Caco-2 (cell line): ENCODE data around the gene PPP1R10. TPM values are rescaled to one million over a fixed set of nuclear protein-coding genes. Genes with fewer than 3 reads are reported as not detected.

Source experiments
- BruUV-seq: library from RNA; stranded (reverse); fragments of 400-500 nt; replicated peaks from 2 replicates; lab custom pipeline; 2021; lab: Mats Ljungman, UMichigan
- CTCF ChIA-PET: fragments of 300-600 bp; sonication (Branson Sonifier 250); formaldehyde crosslinking; loops from one replicate; lab custom pipeline; 2022; ENCODE audit warnings: antibody characterized with exemption; lab: Charles Lee
- POLR2A ChIA-PET: fragments of 300-600 bp; sonication (Branson Sonifier 250); formaldehyde crosslinking; loops from one replicate; lab custom pipeline; 2022; ENCODE audit warnings: antibody characterized with exemption; lab: Charles Lee
- DNase-seq, 2 experiments: peaks; one replicate each; pipeline versions ENCODE4 v3.0.0 to v3.0.0-alpha.2; 2020 to 2022
- H3K27me3 ChIP-seq: replicated peaks from 2 replicates; pipeline ENCODE4 v1.6.0; 2011; ENCODE audit warnings: low read length; ENCODE audit not compliant: control insufficient read depth, insufficient read depth
- H3K36me3 ChIP-seq: 2 replicates; pipeline ENCODE4 v1.5.1; 2011; ENCODE audit warnings: low read length; ENCODE audit not compliant: control insufficient read depth, insufficient read depth
- H3K4me1 ChIP-seq: fragments of 250-450 bp; sonication (Bioruptor Pico); 2 replicates; pipeline ENCODE4 v1.5.1; 2020; ENCODE audit warnings: mild to moderate bottlenecking
- H3K4me3 ChIP-seq: 2 replicates; pipeline ENCODE4 v1.5.1; 2011; ENCODE audit warnings: low read depth, mild to moderate bottlenecking, control low read depth, low read length
- H3K9me3 ChIP-seq: fragments of 250-450 bp; sonication (Bioruptor Pico); 2 replicates; pipeline ENCODE4 v1.5.1; 2020; ENCODE audit warnings: mild to moderate bottlenecking, moderate library complexity
- H3K27ac Mint-ChIP-seq: one replicate; pipeline ENCODE4 v1.8.0; 2022; ENCODE audit warnings: mixed read lengths; ENCODE audit not compliant: unreplicated experiment
- H3K27me3 Mint-ChIP-seq: one replicate; pipeline ENCODE4 v1.8.0; 2022; ENCODE audit warnings: mixed read lengths; ENCODE audit not compliant: insufficient read depth, unreplicated experiment
- H3K36me3 Mint-ChIP-seq: one replicate; pipeline ENCODE4 v1.8.0; 2022; ENCODE audit warnings: mild to moderate bottlenecking, mixed read lengths; ENCODE audit not compliant: insufficient read depth, unreplicated experiment
- H3K4me1 Mint-ChIP-seq: one replicate; pipeline ENCODE4 v1.8.0; 2022; ENCODE audit warnings: low read depth, mixed read lengths; ENCODE audit not compliant: unreplicated experiment
- H3K4me3 Mint-ChIP-seq: one replicate; pipeline ENCODE4 v1.8.0; 2022; ENCODE audit warnings: mild to moderate bottlenecking, moderate library complexity, mixed read lengths; ENCODE audit not compliant: unreplicated experiment
- H3K9me3 Mint-ChIP-seq: one replicate; pipeline ENCODE4 v1.8.0; 2022; ENCODE audit warnings: mixed read lengths; ENCODE audit not compliant: unreplicated experiment
- intact Hi-C: fragments of 100-400 bp; cut with micrococcal nuclease; formaldehyde crosslinking; loops from one replicate; pipeline ENCODE4 v1.10.0; 2022; ENCODE audit not compliant: unreplicated experiment
- total RNA-seq: library from RNA; stranded (reverse); gene quantifications from 2 replicates; pipeline ENCODE4 v1.2.3, GENCODE V29; 2022
- TF ChIP-seq, protein P1 (sequence below), 2 experiments: fragments of 200-600 bp in 1 of 2; IDR thresholded peaks; 1 replicate in 1 of 2; 2 replicates in 1 of 2; pipeline versions ENCODE4 v1.5.1 to v1.8.0; 2011 to 2022; ENCODE audit warnings: antibody characterized with exemption in 1 of 2, control low read depth in 1 of 2, inconsistent platforms in 1 of 2, low read depth in 1 of 2, low read length in 1 of 2, mild to moderate bottlenecking in 1 of 2, moderate library complexity in 1 of 2; ENCODE audit not compliant: insufficient read depth in 1 of 2, severe bottlenecking in 1 of 2, unreplicated experiment in 1 of 2

PPP1R10 gene
- total RNA-seq, 1 experiment from 2014 or later, result 91.3 TPM

DNA sequence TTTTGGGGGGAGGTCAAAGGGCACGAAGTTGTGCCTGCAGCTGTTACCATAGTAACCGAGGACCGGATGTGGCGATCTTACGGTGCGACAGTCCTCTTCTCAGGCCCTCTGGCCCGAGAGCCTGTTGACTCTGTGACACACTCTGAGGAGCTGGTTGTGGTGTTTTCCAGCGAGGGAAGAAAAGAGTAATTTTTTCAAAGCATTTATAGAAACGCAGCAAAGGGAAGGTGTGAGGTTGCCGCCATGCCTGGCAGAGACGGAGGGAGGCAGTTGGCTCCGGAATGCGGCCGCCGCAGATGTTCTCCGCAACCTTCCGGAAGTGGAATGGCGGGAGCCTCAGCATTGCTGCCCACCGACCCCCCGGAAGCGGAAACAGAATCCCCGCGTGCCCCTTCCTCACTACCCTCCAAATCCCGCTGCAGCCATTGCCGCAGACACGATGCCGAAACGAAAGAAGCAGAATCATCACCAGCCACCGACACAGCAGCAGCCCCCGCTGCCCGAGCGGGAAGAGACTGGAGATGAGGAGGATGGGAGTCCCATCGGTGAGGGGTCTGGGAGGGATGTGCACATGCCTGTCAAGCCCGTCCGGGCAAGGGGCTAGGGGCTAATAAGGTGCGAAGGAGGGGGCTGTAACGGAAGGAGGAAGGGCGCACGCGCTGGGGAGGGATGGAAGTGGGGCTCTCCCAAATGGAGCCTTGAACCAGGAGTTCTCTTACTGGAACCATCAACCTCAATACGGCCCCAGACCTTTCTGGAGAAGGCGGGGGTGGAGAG is 59.9 kb downstream of the PPP1R10 start, which contains the start of gene PRR3:
Gene PRR3, plus strand, starts transcription at position 390 of the 777 bp plus-strand sequence. Its CDS starts 50 bp downstream, at position 440.
- peaks cover 59% of the 10 kb centered on the region for H3K36me3 Mint-ChIP-seq
- H3K4me1 Mint-ChIP-seq, result peaks cover 14% of the 10 kb centered on the region
- no TSS peak for BruUV-seq
- H3K27me3 Mint-ChIP-seq, result no peaks in the 10 kb centered on the region
- intact Hi-C loops, result loop anchor here (1.0 to 5.0 kb wide), 3 partner anchors 14 to 60 kb away; partner anchors contain the start of genes ABCF1, MRPS18B and PPP1R10
- Histone ChIP-seq H3K4me1 (peaks cover 5% of the 10 kb centered on the region; the same call in 1 of the 2 replicates), H3K9me3 (no peaks in the 10 kb centered on the region), H3K4me3 (peak within 1 kb of the TSS; percentile 88), H3K36me3 (peaks cover 7% of the 10 kb centered on the region), H3K27me3 (no peaks in the 10 kb centered on the region)
- H3K27ac Mint-ChIP-seq, result peak within 1 kb of the TSS; percentile 100
- TF ChIP-seq, protein P1, sequence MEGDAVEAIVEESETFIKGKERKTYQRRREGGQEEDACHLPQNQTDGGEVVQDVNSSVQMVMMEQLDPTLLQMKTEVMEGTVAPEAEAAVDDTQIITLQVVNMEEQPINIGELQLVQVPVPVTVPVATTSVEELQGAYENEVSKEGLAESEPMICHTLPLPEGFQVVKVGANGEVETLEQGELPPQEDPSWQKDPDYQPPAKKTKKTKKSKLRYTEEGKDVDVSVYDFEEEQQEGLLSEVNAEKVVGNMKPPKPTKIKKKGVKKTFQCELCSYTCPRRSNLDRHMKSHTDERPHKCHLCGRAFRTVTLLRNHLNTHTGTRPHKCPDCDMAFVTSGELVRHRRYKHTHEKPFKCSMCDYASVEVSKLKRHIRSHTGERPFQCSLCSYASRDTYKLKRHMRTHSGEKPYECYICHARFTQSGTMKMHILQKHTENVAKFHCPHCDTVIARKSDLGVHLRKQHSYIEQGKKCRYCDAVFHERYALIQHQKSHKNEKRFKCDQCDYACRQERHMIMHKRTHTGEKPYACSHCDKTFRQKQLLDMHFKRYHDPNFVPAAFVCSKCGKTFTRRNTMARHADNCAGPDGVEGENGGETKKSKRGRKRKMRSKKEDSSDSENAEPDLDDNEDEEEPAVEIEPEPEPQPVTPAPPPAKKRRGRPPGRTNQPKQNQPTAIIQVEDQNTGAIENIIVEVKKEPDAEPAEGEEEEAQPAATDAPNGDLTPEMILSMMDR (IDR thresholded peaks at IDR 0.05; ENCODE audit: insufficient read depth in 1 of 2, low read depth in 1 of 2, low read length in 1 of 2, severe bottlenecking in 1 of 2, unreplicated experiment in 1 of 2), result no peak
- DNase-seq, result peak; percentile 90 to 92
- no peaks in the 10 kb centered on the region for H3K9me3 Mint-ChIP-seq
- H3K4me3 Mint-ChIP-seq, result peak within 1 kb of the TSS; percentile 95
- ChIA-PET CTCF (interaction anchor here (1.0 to 1.4 kb wide), 3 partner anchors 12 to 75 kb away, joined by 3 to 5 read pairs (median 3); no protein-coding TSS in a partner anchor), POLR2A (interaction anchor here (0.5 to 1.7 kb wide), 6 partner anchors 10 to 327 kb away, joined by 3 to 25 read pairs (median 4); partner anchors contain the start of gene ABCF1)

DNA sequence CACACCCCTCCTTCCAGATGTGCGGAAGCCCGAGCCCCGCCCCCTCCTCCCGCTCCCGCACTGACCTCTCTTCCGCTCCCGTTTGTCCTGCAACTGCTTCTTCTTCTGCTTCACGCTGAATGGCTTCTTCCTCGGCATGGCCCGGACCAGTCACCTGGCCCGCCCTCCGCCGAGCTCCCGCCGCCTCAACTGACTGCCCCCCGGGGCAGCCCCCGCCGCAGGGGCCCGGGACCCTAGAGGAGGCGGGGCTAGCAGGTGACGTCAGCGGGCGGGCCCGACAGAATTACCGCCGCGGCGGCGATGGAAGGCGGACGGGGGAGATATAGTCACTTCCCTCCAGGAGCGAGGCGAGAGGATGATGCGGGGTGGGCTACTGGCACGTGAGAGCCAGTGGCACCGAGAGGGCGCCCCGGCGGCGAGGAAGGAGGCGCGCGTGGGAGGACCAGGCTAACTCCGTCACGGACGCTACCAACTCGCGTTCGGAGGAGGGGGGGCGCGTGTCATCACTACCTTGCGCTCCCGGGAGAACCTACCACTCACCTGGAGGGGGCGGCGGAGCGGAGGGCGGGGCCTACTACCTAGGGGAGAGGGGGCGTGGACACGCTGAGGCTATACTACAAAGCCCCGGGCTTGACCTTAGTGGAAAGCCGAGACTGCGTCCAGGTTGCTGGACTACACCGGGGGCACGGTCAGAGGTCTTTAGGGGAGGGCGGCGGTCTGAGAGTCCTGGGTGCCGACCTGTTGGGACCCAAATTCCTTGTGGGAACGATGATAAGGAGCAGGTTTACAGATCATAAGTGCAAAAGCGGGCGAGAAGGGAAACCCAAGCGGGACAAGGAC is 60.8 kb downstream of the PPP1R10 start, which contains the start of gene GNL1:
Gene GNL1, minus strand, starts transcription at position 424 of the 840 bp plus-strand sequence. Its CDS starts 286 bp downstream, at position 138.
- Histone ChIP-seq H3K9me3 (no peaks in the 10 kb centered on the region), H3K4me3 (peak within 1 kb of the TSS; percentile 88), H3K27me3 (no peaks in the 10 kb centered on the region), H3K4me1 (peaks cover 5% of the 10 kb centered on the region; the same call in 1 of the 2 replicates), H3K36me3 (peaks cover 7% of the 10 kb centered on the region)
- BruUV-seq, result no TSS peak
- TF ChIP-seq, protein P1 (IDR thresholded peaks at IDR 0.05; ENCODE audit: insufficient read depth in 1 of 2, low read depth in 1 of 2, low read length in 1 of 2, severe bottlenecking in 1 of 2, unreplicated experiment in 1 of 2), result no peak
- H3K4me1 Mint-ChIP-seq, result peaks cover 14% of the 10 kb centered on the region
- intact Hi-C loops, result loop anchor here (1.0 to 5.0 kb wide), 3 partner anchors 15 to 61 kb away; partner anchors contain the start of genes ABCF1, MRPS18B and PPP1R10
- H3K36me3 Mint-ChIP-seq, result peaks cover 51% of the 10 kb centered on the region
- H3K27ac Mint-ChIP-seq, result peak within 1 kb of the TSS; percentile 100
- ChIA-PET POLR2A (interaction anchor here (1.7 kb wide), 1 partner anchor 14 kb away, joined by 25 read pairs; the partner anchor contains the start of gene ABCF1), CTCF (interaction anchor here (1.4 to 2.4 kb wide), 2 partner anchors 11 to 74 kb away, joined by 3 to 20 read pairs; no protein-coding TSS in a partner anchor)
- no peaks in the 10 kb centered on the region for H3K9me3 Mint-ChIP-seq
- peak; percentile 98 to 99 for DNase-seq
- peak within 1 kb of the TSS; percentile 95 for H3K4me3 Mint-ChIP-seq
- H3K27me3 Mint-ChIP-seq, result no peaks in the 10 kb centered on the region
